Measurements from ENCODE around the gene C6orf47.

- TF ChIP-seq POLR2A (IDR thresholded peaks at IDR 0.05) (no peak), CTCF (IDR thresholded peaks at IDR 0.05) (no peak)
Measured at GRCh38 chr6:31614684-31615578, 45.6 kb downstream of the C6orf47 start, which contains the start of gene AIF1.

Measured in sigmoid colon (tissue), 3 donors.